ENCODE results near the gene LSM5. TPM values are rescaled to one million over a fixed set of nuclear protein-coding genes. Genes with fewer than 3 reads are reported as not detected.

The LSM5 gene
- total RNA-seq, 1 experiment from 2014 or later, result 86.8 TPM

Other genes starting within 250 kb of the LSM5 start
- 59.8 and 101 TPM in 2 replicates for gene AVL9, start 5.1 kb upstream of the LSM5 start, total RNA-seq (2014; rRNA removed; shearing (Covaris generic))

All from SK-MEL-5 (cell line).